GF-D8 (cell line): ENCODE results near the gene OSBPL7.

Experiments used
- DNase-seq: peaks from one replicate; lab custom pipeline; 2025; lab: John Stamatoyannopoulos, UW

OSBPL7 gene, protein sequence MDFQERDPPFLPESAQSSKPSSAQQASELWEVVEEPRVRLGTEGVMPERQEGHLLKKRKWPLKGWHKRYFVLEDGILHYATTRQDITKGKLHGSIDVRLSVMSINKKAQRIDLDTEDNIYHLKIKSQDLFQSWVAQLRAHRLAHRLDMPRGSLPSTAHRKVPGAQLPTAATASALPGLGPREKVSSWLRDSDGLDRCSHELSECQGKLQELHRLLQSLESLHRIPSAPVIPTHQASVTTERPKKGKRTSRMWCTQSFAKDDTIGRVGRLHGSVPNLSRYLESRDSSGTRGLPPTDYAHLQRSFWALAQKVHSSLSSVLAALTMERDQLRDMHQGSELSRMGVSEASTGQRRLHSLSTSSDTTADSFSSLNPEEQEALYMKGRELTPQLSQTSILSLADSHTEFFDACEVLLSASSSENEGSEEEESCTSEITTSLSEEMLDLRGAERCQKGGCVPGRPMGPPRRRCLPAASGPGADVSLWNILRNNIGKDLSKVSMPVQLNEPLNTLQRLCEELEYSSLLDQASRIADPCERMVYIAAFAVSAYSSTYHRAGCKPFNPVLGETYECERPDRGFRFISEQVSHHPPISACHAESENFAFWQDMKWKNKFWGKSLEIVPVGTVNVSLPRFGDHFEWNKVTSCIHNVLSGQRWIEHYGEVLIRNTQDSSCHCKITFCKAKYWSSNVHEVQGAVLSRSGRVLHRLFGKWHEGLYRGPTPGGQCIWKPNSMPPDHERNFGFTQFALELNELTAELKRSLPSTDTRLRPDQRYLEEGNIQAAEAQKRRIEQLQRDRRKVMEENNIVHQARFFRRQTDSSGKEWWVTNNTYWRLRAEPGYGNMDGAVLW

DNA sequence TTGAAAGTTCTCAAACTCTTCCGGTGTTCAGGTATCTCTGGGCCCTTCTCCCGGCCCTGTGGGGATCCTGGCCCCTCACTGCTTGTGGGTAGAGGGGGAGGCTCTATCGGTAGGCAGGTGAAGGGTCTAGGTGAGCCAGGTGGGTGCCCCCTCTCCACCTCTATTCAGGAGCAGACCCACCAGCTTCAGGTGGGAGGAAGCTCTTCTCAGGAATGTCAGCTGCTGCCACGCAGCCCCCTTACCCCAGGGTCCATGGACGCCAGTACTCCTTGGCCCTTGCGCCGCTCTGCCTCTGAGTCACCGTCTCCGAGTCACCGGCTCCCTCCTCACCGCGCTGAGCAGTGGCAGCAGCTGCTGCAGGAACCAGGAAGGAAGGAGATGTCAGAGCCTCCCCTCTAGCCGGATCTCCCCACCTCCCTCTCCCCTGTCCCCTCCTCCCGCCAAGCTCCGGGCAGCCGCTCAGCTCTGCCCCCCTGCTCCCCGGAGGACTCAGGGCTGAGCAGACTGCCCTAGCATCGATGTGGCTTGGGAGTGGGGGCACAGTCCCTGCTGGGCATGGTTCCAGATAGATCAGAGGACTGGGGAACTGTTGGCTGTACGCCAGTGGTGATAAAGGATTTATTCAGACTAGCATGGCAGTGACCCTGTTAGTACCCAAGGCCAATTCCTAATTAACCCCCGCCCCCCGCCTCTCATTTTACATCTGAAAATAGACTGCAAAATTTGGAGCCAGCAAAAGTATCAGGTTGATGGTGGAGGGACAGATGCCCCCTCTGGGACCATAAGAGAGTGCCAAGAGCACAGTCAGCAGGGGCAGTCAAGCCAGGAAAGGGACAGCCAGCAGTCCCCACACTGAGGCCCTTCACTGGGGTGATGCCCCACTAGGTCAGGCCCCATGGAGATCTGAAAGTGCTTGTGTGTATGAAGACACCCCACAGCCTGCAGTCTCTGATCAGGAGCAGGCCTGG, at the start of gene OSBPL7:
TSS of gene OSBPL7 (minus strand) at position 371 of the 968 bp plus-strand sequence. CDS start 1,516 bp downstream, outside the sequence.
- DNase-seq = peak; percentile 67

DNA sequence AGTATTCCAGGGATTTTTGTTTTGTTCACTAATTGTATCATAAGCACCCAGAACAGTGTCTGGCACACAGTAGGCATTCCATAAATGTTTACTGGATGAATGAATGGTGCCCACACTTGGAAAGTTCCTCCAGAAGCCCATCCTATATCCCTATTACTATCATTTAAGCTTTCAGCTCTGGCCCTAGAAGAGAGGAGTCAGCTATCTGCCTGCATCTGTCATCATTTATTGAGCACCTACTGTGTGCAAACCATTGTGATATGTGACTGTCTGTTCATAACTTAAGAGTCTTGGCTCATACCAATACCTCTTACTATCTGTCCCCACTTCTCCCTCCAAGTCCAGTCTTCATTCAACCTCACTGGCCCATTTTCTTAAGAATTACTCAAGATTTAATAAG, 49.5 kb upstream of the OSBPL7 start:
- DNase-seq = no peak

DNA sequence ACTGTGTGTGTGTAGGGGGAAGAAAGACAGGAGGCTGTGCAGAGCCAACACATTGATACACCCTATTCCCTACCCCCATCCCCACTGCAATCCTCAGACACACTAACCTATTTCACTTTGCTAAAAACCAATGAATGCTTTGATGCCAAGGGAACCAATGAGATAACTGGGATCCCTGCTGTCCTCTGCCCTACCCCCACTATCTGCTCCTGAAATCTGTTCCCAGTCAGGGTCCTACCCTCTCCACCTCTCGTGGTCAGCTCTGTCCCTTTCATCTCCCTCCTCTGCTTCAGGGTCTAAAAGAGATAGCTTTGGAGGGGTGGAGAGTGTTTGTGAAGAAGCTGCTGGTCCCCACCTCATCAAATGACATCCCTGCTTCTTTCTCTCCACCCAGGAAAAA, 48.5 kb upstream of the OSBPL7 start:
- DNase-seq = no peak

DNA sequence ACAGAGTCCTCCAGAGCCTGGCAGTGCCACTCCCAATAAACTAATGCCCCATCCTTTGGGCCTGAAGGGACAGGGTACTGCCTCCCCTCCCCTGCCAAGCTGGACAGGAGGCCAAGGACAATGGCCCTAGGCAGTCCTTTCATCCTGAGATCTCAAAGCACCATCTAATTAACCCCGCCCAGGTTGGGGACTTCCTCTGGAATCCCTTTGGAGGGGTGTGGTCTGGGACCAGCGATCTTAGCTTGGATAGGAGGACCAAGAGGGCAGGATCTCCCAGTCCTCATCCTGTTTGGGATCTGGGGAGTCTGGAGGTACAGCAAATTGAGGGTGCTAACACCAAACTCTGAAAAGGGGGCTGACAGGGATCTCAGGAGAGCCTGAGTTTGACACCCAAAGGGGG, 47.5 kb upstream of the OSBPL7 start:
- DNase-seq = no peak

DNA sequence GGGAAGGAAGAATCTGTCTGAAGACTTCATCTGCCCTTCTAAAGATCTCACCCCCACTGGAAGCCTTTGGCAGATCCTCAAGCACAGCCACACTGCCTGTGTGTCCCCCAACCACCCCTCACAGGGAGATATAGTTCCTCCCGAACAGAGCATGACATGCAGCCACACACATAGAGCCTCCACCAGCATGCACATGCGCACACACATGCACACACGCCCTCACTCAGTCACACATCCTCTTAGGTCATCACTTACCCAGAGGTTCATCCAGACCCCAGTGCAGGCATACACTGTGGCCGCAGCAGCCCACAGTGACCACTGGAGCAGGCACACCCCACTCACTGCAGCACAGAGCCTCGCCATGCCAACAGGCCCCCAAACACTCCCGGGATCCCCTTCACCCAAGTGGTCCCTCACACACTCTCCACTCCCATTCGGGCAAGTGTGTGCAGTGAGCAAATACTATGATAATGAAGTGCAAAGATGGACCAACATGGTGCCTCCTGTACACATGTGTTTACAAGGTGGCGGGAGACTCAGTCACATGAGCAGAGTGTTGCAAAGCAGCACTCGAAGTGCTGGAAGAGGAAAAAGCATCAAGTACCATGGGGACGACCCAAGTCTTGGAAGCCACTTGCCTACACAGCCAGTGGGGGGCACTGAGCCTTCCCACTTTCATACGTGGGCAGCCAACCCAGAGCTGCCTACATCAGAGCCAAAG, 46.4 kb upstream of the OSBPL7 start:
- DNase-seq = no peak

DNA sequence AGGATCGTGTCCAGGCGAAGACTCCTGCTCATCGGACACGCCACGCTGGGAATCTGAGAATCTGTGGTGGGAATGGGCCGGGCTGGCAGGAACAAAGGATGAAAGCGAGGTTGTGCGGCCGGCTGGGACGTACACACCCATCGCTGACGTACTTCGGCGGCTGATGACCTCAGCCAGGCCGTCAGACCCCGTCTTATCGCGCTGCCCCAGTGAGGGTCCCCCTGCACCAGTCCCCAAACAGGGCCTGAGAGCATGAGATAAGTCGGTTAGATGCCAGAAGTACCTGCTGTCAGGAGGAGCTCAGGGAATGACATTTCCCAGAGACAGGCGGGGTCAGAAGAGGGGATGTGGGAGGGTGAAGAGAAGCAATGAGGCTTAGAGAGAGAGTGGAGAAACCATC, 45.3 kb upstream of the OSBPL7 start:
- DNase-seq = no peak

DNA sequence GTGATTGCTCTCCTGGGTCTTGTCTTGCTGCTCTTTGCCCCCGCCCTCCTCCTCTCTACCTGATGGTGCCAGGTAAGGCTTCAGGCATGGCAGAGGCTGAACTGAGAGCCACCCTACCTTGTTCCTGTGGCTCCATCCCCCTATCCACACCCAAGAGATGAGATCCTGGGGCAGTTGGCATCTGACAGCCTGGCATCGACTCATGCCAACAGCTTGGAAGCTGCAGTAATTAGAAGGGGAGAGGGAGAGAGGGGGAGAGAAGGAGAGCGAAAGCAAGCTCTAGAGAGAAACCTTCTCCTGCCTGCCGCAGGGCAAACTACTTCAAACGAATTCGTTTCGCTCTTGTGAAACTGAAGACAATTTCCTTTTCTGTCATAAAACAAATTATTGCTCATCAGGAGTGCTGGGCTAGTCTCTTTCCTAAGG, 43.2 kb upstream of the OSBPL7 start:
- DNase-seq = no peak

DNA sequence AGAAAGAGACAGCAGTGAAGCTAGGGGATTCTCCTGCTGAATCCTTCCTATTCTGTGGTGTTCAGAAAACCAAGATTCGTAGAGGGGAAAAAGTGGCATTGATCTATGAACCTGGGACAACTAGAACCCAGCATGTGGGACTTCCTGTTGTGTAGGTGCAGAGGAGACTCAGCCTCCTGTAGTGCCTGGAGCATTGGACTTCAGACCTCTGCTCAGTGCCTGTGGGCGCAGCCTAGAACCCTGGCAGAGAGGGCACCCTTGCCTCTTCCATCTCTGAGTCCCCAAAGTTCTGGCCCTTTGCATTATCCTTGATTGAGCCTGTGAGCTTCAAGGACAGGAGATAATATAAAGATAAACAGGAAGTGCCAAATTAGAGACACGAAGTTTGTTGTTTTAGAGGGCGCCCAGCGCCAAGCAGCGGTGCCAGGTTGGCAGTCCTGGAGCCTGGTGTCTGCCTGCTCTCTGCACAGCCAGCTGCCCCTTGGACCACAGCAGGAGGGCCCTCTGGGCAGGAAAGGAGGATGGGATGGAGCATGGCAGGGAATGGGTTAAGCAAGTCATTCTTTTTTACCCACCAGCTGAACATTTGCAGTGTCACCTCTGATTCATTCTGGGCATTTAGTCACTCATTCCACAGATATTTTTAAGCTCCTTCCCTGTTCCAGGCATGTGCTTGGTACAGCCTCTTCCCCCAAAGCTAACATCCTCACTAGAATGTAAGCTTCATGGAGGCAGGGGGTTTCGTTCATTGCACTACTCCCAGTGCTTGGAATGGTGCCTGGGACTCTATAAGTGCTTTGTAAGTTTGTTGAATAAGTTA, 41.2 kb upstream of the OSBPL7 start:
- no peak for DNase-seq

DNA sequence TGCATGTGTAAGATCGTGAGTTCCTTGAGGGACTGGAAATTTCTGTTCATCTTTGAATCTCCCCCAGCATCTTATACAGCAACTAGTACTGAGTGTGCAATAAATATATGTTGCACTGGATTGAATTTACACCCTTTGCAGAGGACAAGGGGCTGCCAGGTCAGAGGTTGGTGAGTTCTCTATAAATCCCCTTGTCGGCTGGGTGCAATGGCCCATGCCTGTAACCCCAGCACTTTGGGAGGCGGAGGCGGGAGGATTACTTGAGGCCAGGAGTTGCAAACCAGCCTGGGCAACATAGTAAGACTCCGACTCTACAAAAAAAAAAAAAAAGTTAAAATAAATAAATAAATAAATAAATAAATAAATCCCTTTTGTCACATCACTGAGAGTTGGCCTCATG, 38.8 kb upstream of the OSBPL7 start:
- DNase-seq = no peak

DNA sequence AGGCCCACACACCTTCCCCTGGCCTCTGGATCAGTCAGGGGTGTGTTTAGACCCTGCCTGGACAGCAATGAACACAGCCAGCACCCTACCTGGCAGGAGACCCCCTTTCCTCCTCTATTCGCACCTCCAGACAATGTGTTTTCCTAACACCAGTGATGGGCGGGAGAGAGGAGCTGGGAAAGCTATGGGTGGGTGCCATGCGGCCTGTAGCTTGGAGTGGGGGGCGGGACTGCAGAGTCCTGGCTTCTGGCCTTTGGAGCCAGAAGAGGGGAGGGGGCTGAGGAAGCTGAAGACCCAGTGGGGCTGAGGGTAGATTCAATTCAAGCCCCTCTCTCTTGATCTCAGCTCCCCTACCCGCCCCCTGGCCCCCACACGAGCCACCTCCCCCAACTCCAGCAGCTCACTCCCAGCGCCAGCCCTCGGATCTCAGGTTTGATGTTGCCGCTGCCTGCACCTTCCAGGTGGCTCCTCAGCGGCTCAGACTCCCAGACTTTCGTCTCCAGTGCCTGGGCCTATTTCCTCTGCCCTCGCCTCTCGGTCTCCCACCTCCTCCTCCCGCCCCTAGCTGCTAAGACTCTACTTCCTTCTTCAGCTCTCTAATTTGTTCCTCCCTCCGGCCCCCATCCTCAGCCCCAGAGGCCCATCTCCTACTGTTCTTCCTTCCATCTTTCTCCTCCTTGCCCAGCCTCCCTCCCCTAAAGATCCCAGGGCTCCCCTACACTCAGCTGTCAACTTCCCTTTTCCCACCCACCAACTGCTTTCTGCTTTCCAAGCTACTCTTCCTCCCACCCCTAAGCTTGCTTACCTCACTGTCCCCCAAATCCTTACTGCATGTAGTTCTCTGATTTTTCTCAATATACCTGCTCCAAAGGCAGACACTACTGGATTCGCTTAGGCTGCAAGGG, 36.2 kb upstream of the OSBPL7 start:
- DNase-seq = no peak

DNA sequence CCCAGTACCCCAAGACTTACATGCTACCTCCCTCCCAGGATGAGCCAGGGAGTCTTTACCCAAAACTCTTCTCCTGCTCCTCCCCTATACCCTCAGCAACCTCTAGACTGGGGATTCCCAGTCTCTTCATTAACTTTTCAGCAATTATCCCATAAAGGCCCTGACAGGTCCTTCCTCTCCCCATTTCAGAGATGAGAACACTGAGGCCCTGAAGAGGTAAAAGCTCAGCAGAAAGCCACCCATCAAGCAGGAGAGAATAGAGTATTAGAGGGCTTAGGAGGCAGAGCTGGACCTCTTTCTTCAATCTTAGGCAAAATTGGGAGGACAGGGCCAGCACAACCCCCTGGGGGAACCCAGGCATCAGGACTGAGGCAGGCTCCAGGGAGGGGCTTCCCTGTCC, 35.2 kb upstream of the OSBPL7 start:
- DNase-seq = no peak

DNA sequence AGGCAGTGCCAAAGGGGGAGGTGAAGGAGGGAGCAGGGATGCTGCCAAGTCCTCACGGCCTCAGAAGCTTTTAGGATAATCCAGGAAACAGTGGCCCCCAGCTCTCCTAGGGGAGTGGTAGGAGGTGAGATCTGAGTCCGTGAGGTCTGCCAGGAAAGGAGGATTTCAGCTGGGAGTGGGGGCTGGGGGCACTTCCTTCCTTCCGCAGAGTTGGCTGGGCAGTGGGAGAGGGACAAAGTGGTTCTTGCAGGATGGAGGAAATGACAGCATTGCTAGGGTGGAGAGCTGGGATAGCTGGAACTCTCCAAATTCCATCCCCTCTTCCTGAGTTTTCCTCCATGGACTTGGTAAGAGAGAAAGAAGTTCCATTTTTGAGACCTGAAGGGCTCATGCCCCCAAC, 34.1 kb upstream of the OSBPL7 start:
- DNase-seq = no peak

DNA sequence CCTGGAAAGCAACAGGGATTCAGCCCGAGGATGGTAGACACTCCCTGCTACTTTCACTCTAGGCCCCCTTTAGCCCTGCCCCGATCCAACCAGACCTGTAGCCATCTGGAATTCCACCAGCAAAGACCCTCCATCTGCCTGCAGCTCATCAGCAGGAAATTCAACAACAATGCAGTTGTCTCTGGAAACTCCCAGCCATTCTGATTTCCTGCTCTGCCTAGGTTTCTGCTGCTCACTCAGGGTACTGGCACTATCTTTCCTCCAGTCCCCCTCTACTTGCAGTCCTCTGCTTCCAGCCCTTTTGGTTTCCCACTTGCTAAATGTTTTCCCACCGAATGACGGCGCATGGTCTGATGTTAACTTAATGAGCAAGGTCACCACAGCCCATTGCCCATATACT, 32.0 kb upstream of the OSBPL7 start:
- no peak for DNase-seq

DNA sequence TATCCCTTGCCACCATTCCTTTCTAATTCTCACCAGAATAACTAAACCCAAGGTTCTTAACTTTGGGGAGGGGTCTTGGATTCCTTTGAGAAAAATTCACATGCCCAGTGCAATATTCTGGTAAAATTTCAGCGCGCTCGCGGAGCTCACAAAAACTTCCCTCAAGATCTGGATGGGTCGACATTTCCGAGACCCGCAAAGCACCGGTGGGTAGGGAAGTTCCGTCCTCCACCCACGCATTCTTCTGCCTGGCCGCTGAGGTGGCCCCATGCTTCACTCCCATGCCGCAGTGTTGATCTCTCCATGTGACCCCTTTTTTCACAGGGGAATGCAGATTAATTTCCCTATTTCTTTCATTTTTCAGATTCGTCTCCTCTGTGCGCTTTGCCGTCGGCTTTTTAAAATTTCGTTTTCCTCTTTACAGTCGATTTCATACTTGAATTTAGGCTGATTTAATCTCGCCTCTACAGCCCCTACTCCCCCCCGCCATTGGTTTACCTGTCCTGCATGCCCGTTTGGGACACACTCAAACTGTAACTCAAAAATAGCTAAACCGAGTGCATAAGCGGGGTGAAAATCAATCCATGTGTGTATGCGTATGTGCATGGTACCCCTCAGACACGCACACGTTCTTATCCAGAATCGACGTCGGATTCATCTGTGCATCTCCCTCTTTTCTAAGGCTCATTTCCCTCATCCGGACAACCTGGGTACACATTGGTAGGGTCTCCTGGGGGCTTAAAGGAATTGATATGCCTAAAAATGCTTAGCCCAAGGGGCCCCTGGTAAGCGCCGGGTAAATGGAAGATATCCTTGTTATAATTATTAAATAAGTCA, 30.7 kb upstream of the OSBPL7 start:
- no peak for DNase-seq

DNA sequence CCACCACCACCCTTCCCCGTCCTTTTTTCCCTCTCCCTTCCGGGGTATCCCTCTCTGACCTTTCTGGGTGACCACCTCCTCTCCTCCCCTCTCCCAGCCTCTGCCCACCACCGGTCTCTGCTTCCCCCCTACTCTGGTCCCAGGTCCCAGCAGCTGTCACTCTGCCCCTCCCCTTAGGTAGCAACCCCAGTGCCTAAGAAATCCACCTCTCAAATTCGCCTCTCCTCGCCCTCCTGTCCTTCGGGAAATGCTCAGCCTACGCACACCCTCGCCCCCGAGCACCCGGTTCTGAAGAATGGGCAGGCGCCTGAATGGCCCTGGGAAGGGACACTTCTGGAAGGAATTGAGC, 30.1 kb upstream of the OSBPL7 start:
- DNase-seq = no peak

DNA sequence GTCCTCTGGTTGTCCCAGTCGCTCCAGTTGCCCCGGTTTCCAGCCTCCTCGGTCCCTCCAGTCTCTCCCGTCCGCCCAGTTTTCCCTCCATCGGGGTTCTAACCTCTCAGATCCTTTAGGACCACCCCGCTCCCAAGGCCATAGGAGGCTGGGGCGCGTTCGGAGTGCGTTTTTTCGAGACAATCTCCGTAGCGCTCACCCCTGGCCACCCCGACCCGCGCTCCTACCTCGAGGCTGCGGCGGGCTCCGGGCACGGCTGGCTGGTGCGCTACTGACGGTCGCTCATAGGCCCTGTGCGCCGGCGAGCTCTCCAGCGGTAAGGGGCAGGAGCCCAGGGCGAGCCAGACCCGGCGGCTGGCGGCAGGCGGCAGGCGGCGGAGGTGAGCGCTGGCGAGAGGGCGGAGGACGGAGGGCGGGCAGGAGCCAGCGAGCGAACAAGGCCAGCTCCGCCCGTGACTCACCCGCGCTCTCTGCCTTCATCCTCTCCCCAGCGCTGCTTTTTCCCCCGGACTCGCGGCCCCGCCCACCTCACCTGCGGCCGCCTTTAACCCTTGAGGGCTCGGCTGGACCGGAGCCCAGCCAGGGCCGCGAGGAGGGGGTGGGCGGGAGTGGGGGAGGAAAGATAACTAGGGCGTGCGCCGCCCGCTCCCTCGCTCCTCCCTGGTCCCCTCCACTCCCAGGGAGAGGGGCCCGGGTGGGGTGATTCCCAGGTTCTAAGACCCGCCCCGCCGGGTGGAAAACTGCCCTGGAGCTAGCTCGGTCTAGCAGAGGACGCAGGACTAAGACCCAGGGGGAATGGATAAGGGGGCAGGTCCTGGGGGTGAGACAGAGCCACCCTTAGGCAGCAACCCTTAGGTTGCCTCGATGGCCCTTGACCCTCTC, 29.3 kb upstream of the OSBPL7 start, which contains the start of gene SP6:
TSS of gene SP6 (minus strand) at position 472 of the 882 bp plus-strand sequence. CDS start 2,734 bp downstream, outside the sequence.
- no peak for DNase-seq

DNA sequence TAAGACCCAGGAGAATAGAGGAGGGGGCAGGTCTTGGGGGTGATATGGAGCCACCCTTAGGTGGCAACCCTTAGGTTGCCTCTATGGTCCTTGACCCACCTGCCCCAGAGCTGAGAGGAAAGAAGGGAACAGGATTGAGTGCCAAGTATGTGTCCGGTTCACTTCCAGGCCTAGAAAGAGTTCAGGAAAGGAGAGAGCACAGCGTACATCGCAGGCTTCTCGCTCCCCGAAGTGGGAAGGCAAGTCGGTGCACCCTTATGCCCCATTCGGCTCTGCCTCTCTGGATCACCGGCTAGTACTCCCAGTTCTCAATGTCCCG, 28.7 kb upstream of the OSBPL7 start:
- no peak for DNase-seq

DNA sequence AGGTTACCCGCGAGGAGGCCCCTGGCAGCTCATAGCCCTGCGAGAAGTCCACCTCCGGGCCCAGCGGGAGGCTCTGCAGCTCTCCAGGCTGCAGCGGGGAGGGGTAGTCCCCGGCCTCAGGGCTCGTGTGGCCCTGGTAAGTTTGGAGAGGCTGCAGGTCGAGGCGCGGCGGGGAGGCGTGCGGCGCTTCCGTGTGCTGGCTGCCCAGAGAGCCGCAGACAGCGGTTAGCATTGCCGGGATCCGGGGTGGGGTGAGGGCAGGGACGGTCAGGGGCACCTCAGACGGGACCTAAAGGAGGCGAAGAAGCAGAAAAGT, 26.6 kb upstream of the OSBPL7 start:
- no peak for DNase-seq
